Caki2 (cell line): ENCODE results near the gene TRAPPC1. TPM values are rescaled to one million over a fixed set of nuclear protein-coding genes. Genes with fewer than 3 reads are reported as not detected.
"Not testable (repeated sequence)": the region's sequence is repeated elsewhere in the genome, so short reads cannot be mapped to it uniquely, and the experiment has no call there.

ENCODE experiments used
- DNase-seq: peaks from one replicate; pipeline ENCODE4 v3.0.0-alpha.2; 2015; ENCODE audit warnings: low read depth
- in situ Hi-C: cut with HindIII; loops from 2 replicates; pipeline ENCODE4 v1.10.0; 2016; ENCODE audit warnings: low sequenced_read_pairs, low pct_unique_long_range_greater_than_20kb, mixed read lengths
- total RNA-seq: library from RNA; depleted of rRNA; stranded (reverse); fragments of >200 nt; shearing (Covaris generic); gene quantifications from 2 replicates; pipeline ENCODE4 v1.2.3, GENCODE V29; 2014; ENCODE audit warnings: low replicate concordance; rRNA removed

TRAPPC1 gene
- 0.71 and 6.5 TPM in 2 replicates for total RNA-seq

DNA sequence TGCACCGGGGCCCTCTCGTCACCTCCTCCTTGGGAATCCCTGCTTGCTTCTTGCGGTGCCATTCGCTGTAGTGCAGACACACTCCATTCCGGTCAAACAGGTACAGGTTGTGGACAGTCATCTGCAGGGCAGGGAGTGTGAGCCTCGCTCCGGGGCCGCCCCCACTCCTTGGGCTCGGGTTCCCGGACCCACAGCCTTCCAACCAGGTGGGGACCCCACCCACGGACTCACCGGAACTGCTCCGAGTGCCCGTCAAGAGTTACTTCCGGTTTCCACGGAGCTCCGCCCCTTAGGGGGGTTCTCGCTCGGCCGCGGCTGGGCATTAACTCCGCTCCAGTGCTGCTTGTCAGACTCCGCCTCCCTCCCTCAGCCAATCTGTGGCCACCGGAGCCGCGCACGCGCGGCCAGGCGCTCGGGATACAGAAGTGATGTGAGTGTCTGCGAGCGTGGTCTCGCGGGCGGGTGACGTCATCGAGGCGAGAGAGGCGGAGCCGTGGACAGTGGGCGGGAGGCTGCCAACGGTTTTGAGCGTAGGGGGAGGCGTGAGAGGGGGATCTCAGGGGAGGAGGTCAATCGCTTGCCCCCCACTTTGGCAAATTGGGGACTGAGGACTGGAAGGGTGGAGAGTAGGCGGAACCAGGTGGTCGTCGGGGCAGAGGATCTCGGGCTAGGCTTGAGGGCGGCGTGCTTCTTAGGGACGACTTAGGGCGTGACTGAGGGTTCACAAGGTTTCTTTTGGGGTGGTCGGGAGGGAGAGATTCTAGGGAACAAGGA lies at the start of gene TRAPPC1, which contains the start of gene CNTROB:
Gene TRAPPC1 (minus strand): TSS at position 238 of the 774 bp plus-strand sequence. CDS start 117 bp downstream, at position 121.
Gene CNTROB (plus strand): TSS at position 498 of the 774 bp plus-strand sequence. CDS start 874 bp downstream, outside the sequence.
- in situ Hi-C loops: no loop called here
- peak; percentile 94 for DNase-seq

- DNase-seq: no peak
- in situ Hi-C loops: no loop called here
These were observed 46.1 kb upstream of the TRAPPC1 start for GRCh38 chr17:7977805-7978204.

DNA sequence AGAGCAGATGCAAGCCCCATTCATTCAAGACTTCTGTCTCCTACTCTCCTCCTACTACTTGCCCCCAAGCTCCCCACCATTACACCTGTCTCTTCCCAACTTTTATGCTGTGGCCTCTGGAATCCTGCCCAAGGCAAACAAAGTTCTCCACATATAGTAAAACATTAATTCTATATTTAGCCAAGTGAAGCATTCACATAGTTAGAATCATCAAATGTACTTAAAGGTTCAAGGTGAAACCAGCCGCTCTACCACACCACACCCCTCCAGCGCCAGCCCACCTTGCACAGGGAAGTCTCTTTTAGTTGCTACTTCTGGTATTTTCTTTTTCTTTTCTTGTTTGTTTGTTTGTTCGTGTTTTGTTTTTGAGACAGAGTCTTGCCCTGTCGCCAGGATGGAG lies 45.3 kb upstream of the TRAPPC1 start:
- in situ Hi-C loops: no loop called here
- DNase-seq: no peak

DNA sequence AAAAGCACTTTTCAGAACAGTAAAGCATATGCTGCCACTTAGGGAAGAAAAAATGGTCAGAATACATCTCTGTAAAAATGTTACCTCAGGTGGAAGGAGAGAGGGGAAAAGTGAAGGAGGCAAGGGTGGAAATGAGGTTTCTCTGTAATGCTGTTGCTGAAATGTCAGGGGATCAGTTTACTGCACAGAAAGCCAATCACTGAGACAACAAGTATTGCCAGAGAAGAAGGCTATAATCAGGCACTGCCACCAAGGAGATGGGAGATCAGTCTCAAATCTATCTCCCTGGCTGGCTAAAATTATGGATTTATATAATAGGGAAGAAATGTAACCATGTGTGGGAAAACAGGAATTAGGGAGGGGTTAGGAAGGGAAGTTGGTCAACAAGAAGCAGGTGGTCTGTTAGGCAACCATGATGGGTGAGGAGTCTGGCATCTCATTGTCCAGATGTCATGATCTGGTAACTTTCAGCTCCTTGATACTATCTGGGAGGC lies 42.9 kb upstream of the TRAPPC1 start:
- in situ Hi-C loops: no loop called here

DNA sequence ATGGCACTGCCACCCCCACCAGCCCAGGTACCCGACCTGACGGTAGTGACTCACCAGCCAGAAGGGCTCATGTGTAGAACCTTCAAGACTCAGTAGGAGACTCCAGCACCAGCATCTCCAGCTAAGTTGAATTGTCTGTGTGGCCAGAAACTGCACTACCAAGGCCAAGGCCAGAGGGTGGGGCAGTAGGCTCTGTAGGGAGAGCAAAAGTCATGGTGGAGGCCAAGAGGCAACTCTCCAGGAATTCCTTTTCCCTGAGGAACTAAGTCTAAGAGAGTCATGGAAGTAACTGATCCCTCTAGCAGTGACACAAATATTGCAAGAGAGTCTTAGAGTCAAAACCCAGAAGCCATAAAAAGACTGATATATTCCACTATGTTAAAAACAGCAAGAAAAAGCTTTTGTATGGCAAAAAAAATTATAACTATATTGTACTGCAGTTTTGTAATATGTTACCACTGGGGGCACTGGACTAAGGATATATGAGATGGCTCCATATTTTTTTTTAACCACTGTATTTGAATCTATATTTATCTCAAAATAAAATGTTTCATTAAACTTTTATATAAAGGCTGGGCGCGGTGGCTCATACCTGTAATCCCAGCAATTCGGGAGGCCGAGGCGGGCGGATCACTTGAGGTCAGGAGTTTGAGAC lies 40.5 kb upstream of the TRAPPC1 start:
- no peak for DNase-seq

More for the DNA sequence above, 42.9 kb upstream of the TRAPPC1 start:
- no peak for DNase-seq

DNA sequence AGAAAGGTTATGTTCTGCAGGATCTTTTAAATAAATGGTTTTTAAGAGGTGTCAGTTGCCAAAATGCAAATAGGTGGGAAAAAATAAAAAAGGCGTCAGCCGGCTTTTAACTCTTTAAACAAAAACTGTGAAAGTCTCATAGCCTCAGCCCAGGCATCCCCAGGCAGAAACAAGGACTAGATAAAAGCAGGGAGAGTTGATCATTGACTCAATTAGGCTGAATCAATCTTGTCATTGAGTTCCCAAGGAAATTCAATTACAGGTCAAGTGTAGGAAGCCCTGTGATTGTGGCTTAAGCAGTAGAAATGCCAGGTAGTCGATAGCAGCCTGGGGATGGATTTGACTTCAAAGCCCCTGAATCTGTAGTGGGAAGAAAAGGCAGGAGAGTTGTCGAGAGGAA lies 39.9 kb upstream of the TRAPPC1 start:
- in situ Hi-C loops: no loop called here
- DNase-seq: no peak

More for the DNA sequence above, 40.5 kb upstream of the TRAPPC1 start:
- in situ Hi-C loops: no loop called here

DNA sequence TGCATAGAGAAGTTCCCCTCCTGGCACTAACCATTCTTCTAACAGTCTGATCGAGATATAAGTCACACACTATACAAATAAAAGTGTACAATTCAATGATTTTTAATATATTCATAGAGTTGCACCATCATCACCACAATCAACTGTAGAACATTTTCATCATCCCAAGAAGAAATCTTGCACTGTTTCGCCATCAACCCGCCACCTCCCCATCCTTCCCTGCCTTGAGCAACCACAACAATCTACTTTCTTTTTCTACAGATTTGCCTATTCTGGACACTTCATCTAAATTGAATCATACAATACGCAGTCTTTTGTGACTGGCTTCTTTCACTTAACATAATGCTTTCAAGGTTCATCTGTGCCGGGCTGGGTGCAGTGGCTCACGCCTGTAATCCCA lies 37.7 kb upstream of the TRAPPC1 start:
- in situ Hi-C loops: no loop called here
- DNase-seq: no peak

GRCh38 chr17:7967751-7968150 lies 36.0 kb upstream of the TRAPPC1 start:
- no peak for DNase-seq

DNA sequence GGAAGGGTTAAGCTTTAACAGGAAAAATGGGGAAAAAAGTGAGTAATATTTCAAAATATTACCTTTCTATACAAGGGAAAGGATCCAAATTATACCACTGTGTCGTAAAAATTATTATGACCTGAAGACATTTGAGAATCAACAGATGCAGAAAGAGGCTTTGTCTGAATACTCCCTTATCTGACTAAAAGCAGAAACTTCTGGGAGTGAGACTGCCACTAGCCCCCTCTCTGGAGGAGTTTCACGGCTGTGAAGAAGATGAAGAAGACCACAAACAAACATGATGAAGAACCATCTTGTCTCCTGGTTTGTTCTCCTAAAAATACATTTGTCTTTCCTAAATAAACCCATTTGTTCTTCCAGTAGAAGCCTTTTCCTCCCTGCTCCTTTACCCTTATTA lies 29.7 kb upstream of the TRAPPC1 start:
- in situ Hi-C loops: no loop called here
- DNase-seq: no peak

More at GRCh38 chr17:7967751-7968150, 36.0 kb upstream of the TRAPPC1 start:
- in situ Hi-C loops: no loop called here

DNA sequence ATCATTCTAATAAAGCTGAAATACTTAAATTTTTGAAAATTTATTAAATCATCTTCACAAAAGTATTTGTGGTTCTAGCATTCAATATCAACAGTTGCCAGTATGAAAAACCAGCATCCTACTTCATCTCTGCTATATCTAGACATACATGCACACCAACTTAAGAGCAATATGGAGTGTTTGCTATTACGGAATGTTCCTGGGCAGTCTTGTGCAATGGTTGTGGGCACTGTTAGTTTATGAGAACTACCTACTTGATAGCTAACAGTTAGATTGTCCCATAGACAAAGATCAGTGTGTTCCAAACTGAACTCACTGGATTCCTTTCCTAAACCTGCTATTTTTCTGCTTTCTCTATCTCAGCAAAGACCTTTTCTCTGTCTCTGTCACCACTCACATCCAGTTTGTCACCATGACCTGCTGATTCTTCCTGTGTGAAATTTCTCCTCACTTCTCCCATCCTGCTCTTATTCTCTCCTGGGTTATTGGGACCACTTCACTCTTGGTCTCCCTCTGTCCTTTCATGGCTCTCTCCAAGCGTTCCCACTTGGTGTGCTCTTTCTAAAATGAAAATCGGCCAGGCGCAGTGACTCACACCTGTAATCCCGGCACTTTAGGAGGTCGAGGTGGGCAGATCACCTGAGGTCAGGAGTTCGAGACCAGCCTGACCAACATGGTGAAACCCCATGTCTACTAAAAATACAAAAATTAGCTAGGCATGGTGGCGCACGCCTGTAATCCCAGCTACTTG lies 27.9 kb upstream of the TRAPPC1 start:
- in situ Hi-C loops: no loop called here
- DNase-seq: no peak

DNA sequence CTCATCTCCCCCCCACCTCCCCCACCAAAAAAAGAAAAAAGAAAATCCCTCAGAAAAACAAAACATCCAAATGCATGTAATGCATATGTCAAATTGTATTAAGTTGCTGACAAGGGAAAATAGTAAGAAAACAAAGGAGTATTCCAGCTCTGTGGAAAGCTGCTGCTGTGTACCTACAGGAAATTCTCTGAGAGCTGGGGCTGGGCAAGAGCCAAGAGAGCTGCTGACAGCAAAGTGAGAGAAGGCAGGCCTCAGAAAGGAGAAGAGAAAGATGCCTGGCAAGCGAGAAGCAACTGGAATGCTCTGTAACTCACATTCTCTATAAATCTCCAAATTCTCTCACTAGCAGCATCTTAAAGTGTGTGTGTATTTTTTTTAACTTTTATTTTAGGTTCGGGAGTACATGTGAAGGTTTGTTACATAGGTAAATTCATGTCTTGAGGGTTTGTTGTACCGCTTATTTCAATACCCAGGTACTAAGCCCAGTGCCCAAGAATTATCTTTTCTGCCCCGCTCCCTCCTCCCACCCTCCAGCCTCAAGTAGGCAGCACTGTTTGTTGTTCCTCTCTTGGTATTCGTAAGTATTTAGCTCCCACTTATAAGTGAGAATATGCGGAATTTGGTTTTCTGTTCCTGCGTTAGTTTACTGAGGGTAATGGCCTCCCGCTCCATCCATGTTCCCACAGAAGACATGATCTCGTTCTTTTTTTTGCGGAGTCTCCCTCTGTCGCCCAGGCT lies 24.7 kb upstream of the TRAPPC1 start:
- in situ Hi-C loops: no loop called here
- no peak for DNase-seq

DNA sequence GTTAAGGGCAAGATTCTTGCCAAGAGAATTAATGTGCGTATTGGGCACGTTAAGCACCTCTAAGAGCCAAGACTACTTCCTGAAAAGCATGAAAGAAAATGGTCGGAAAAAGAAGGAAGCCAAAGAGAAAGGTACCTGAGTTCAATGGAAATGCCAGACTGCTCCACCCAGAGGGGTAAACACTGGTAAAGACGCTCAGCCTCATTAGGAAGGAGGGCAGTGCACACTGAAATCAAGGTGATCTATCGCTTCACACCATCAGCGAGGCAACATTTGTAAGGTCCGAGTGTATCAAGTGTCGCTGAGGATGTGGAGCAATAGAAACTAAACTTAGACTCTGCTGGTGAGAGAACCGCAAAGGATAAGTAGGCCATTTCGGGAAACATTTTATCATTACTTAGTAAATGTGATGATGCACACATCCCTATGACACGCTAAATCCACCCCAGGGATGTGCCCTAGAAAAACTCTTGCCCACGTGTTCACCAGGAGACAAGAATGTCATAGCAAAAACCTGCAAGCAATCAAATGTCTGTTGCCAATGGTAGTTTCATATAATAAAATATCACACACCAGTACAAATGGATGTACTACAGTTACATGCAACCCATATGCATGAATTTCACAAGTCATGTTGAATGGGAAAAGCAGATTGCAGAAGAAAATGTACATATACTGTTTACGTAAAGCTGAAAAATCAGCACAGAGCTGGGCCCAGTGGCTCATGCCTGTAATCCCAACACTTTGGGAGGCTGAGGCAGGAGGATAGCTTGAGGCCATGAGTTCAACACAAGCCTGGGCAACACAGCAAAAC lies 23.9 kb upstream of the TRAPPC1 start:
- DNase-seq: no peak
- in situ Hi-C loops: no loop called here

- DNase-seq, in situ Hi-C loops: not testable (repeated sequence)
These were observed 21.5 kb upstream of the TRAPPC1 start for GRCh38 chr17:7953266-7953665.

DNA sequence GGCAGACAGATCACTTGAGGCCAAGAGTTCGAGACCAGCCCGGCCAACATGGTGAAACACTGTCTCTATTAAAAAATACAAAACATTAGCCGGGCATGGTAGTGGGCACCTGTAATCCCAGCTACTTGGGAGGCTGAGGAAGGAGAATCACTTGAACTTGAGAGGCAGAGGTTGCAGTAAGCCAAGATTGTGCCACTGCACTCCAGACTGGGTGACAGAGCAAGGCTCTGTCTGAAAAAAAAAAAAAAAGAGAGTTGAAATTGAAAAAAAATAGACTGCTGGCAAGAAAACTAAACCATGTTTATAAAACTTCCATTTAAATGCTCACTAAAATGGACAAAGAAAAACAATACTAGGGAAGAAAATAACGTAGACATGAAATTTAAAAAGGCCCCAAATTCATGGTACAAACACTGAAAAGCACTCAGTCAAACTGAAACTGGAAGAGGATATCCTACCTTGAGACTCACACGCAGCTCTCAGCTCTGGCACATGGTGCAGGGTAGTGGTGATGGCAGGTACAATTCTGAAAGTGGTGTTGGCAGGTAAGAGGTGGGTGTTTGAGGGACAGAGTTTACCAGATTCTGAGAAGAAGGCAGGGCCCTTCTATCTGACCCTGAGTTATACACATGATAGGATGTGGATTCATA lies 19.5 kb upstream of the TRAPPC1 start:
- in situ Hi-C loops: no loop called here
- DNase-seq: no peak

DNA sequence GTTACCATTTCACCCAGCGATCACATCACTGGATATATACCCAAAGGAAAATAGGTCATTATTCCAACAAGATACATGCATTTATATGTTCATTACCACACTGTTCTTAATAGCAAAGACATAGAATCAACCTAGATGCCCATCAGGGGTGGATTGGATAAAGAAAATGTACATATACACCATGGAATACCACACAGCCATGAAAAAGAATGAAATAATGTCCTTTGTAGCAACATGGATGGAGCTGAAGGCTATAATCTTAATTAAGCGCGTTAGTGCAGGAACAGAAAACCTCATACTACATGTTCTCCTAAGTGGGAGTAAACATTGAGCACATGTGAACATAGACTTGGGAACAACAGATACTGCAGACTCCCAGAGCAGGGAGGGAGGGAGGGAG lies 18.8 kb upstream of the TRAPPC1 start:
- in situ Hi-C loops: no loop called here
- DNase-seq: no peak

- no peak for DNase-seq
- in situ Hi-C loops: no loop called here
These were observed 15.9 kb upstream of the TRAPPC1 start for GRCh38 chr17:7947651-7948050.

GRCh38 chr17:7946441-7946840 lies 14.7 kb upstream of the TRAPPC1 start:
- DNase-seq: no peak
- in situ Hi-C loops: no loop called here
